K562 (cell line): ENCODE results near the gene CNTN4. TPM values are rescaled to one million over a fixed set of nuclear protein-coding genes. Genes with fewer than 3 reads are reported as not detected.

Experiments
- ATAC-seq: fragments of 200-7000 bp; cut with Tn5 transposase; 3 replicates; pipeline ENCODE4 v1.9.1; 2020; ENCODE audit warnings: moderate library complexity
- BruUV-seq: library from RNA; stranded (reverse); fragments of 400-500 nt; replicated peaks from 2 replicates; lab custom pipeline; 2021; lab: Mats Ljungman, UMichigan
- CTCF ChIA-PET: fragments of 300-600 bp; formaldehyde crosslinking; extraction: SDS; loops from one replicate; lab custom pipeline; 2021; ENCODE audit warnings: low intra/inter-chr PET ratio; lab: Yijun Ruan, JAX
- POLR2A ChIA-PET: fragments of 300-600, 350-650 bp; sonication (Branson Sonifier 250); formaldehyde crosslinking; extraction: SDS; loops from one replicate; lab custom pipeline; 2021; ENCODE audit warnings: antibody characterized with exemption, inconsistent platforms; lab: Yijun Ruan, JAX
- DNase-seq, 4 experiments: peaks; one replicate each; pipeline versions ENCODE4 v3.0.0 to v3.0.0-alpha.2; 2011 to 2018; ENCODE audit warnings: low spot score in 3 of 4, mixed read lengths in 3 of 4; ENCODE audit errors: extremely low read depth in 1 of 4
- FAIRE-seq: peaks from 2 replicates; lab custom pipeline; 2011; peaks lifted over from hg19 to GRCh38; lab: Jason Lieb, UNC
- H2AFZ ChIP-seq: 2 replicates; pipeline ENCODE4 v1.6.0; 2011; ENCODE audit warnings: low read depth, low read length, control low read depth, inconsistent platforms
- H3K27ac ChIP-seq: fragments of 200-600 bp; 3 replicates; pipeline ENCODE4 v1.8.0; 2011; ENCODE audit warnings: low read depth, mild to moderate bottlenecking, control low read depth, inconsistent platforms, low read length, moderate library complexity, mixed read lengths; ENCODE audit errors: extremely low read depth
- H3K27me3 ChIP-seq, 2 experiments: fragments of 300-600 bp in 1 of 2; 2 replicates in 1 of 2; 3 replicates in 1 of 2; pipeline versions ENCODE4 v1.6.0 to v1.8.0; 2011; ENCODE audit warnings: inconsistent platforms in 2 of 2, low read length in 2 of 2, mild to moderate bottlenecking in 1 of 2, mixed read lengths in 1 of 2, moderate library complexity in 1 of 2; ENCODE audit not compliant: control insufficient read depth in 2 of 2, insufficient read depth in 2 of 2
- H3K36me3 ChIP-seq: fragments of 300-600 bp; 3 replicates; pipeline ENCODE4 v1.8.0; 2011; ENCODE audit warnings: mild to moderate bottlenecking, low read length, inconsistent platforms; ENCODE audit not compliant: control insufficient read depth, insufficient read depth
- H3K4me1 ChIP-seq, 2 experiments: fragments of 200-600 bp in 1 of 2; replicated peaks in 1 of 2; 2 replicates in 1 of 2; 3 replicates in 1 of 2; pipeline versions ENCODE4 v1.5.1 to v1.8.0; 2011; ENCODE audit warnings: inconsistent platforms in 2 of 2, low read length in 2 of 2, mild to moderate bottlenecking in 1 of 2, mixed read lengths in 1 of 2, moderate library complexity in 1 of 2; ENCODE audit not compliant: control insufficient read depth in 2 of 2, insufficient read depth in 2 of 2
- H3K4me2 ChIP-seq: 2 replicates; pipeline ENCODE4 v1.6.1; 2011; ENCODE audit warnings: low read length, control low read depth, inconsistent platforms, mixed read lengths; ENCODE audit not compliant: insufficient read depth
- H3K4me3 ChIP-seq: fragments of 200-600 bp; sonication (generic), shearing (Covaris generic); 2 replicates; pipeline ENCODE4 v1.5.1; 2016; ENCODE audit warnings: control low read depth, inconsistent platforms
- H3K79me2 ChIP-seq: fragments of 200-600 bp; 3 replicates; pipeline ENCODE4 v1.8.0; 2011; ENCODE audit warnings: low read length, inconsistent platforms; ENCODE audit not compliant: control insufficient read depth, insufficient read depth
- H3K9ac ChIP-seq, 2 experiments: 2 replicates each; pipeline versions ENCODE4 v1.6.0 to v1.6.1; 2011; ENCODE audit warnings: low read depth in 2 of 2, low read length in 2 of 2, control low read depth in 1 of 2, inconsistent platforms in 1 of 2, mild to moderate bottlenecking in 1 of 2, mixed read lengths in 1 of 2; ENCODE audit not compliant: insufficient read depth in 1 of 2
- H3K9me1 ChIP-seq: one replicate; pipeline ENCODE4 v1.6.0; 2011; ENCODE audit warnings: inconsistent platforms, mild to moderate bottlenecking, low read length, moderate library complexity; ENCODE audit not compliant: control insufficient read depth, insufficient read depth
- H3K9me3 ChIP-seq: replicated peaks from 2 replicates; pipeline ENCODE4 v1.5.1; 2011; ENCODE audit warnings: low read depth, low read length, inconsistent platforms; ENCODE audit not compliant: control insufficient read depth, insufficient read depth
- H4K20me1 ChIP-seq: replicated peaks from 2 replicates; pipeline ENCODE4 v1.6.1; 2011; ENCODE audit warnings: low read length, inconsistent platforms, mixed read lengths; ENCODE audit not compliant: control insufficient read depth, insufficient read depth
- HDAC3 ChIP-seq: fragments of 450-650 bp; IDR thresholded peaks from 2 replicates; pipeline ENCODE4 v1.6.1; 2018; ENCODE audit warnings: borderline replicate concordance, mild to moderate bottlenecking, moderate library complexity; ENCODE audit not compliant: partially characterized antibody
- MCM5 ChIP-seq: fragments of 450-650 bp; IDR thresholded peaks from 2 replicates; pipeline ENCODE4 v1.6.1; 2016; ENCODE audit warnings: low read depth
- MTA3 ChIP-seq: fragments of 450-650 bp; formaldehyde crosslinking; IDR thresholded peaks from 2 replicates; pipeline ENCODE4 v1.6.1; 2017; ENCODE audit warnings: mild to moderate bottlenecking, borderline replicate concordance
- ZBTB7A ChIP-seq: IDR thresholded peaks from 2 replicates; pipeline ENCODE4 v1.6.1; 2011; ENCODE audit warnings: low read depth, mild to moderate bottlenecking, low read length, moderate library complexity, borderline replicate concordance; ENCODE audit not compliant: control insufficient read depth
- ZNF277 ChIP-seq: fragments of 250-450 bp; sonication (Bioruptor Pico); IDR thresholded peaks from 2 replicates; pipeline ENCODE4 v1.8.0; 2022; ENCODE audit warnings: inconsistent platforms, mild to moderate bottlenecking, moderate library complexity, borderline replicate concordance
- WGBS: fragments of 100-300 bp; shearing (Covaris generic); methylation state at CpG from one replicate; pipeline ENCODE4 v1.1.6; 2016; ENCODE audit warnings: low coverage, mixed read lengths; ENCODE audit not compliant: insufficient coverage; ENCODE audit errors: missing lambda C conversion rate; 5-methylcytosine and 5-hydroxymethylcytosine counted together
- in situ Hi-C: fragments of 300-500 bp; cut with MboI; formaldehyde crosslinking; loops from 4 replicates; pipeline ENCODE4 v1.15.0; 2018; ENCODE audit warnings: inconsistent platforms, mixed read lengths
- intact Hi-C: fragments of 100-400 bp; cut with micrococcal nuclease; formaldehyde crosslinking; loops from 2 replicates; pipeline ENCODE4 v1.14.2; 2022
- polyA plus RNA-seq, 8 experiments: library from polyadenylated mRNA; depleted of rRNA in 4 of 8; stranded (reverse) in 5 of 8; unstranded in 3 of 8; fragments of >200 nt; fragmentation: Nextera tagmentation in 2 of 8; fragmentation: Illumina TruSeq in 1 of 8; extraction: Ambion mirVana in 2 of 8; extraction: Trizol in 1 of 8; gene quantifications; 2 replicates each; pipeline versions ENCODE4 v1.2.1 to v1.2.3, GENCODE V29; 2011 to 2014; ENCODE audit warnings: inconsistent platforms in 1 of 8, missing spikeins in 1 of 8
- total RNA-seq, 7 experiments: library from RNA; depleted of rRNA in 6 of 7; stranded (reverse); fragments of >200 nt in 6 of 7; fragmentation: Illumina TruSeq in 2 of 7; extraction: Trizol in 2 of 7; gene quantifications; 2 replicates each; pipeline versions ENCODE4 v1.2.1 to v1.2.3, GENCODE V29; 2011 to 2021; ENCODE audit warnings: low replicate concordance in 1 of 7

CNTN4 gene
- total and polyA plus RNA-seq, 9 of the 15 experiments (the other 6 are each of a cell fraction or from before 2014, with no cell fraction given) = not detected

- Histone ChIP-seq H3K36me3 (no peaks in the 10 kb centered on the region), H3K9me1 (no peaks in the 10 kb centered on the region), H3K9ac (no peak overlapping the region), H3K4me1 (no peaks in the 10 kb centered on the region), H2AFZ (no peak overlapping the region), H3K27ac (no peak overlapping the region), H4K20me1 (no peaks in the 10 kb centered on the region), H3K4me3 (no peak overlapping the region), H3K79me2 (no peaks in the 10 kb centered on the region), H3K4me2 (no peak overlapping the region), H3K9me3 (no peaks in the 10 kb centered on the region), H3K27me3 (no peaks in the 10 kb centered on the region)
- ATAC-seq (no peak), DNase-seq (no peak), FAIRE-seq (no peak)
- no TSS peak for BruUV-seq
- in situ Hi-C loops (no loop called here), intact Hi-C loops (no loop called here)
- TF ChIP-seq HDAC3 = no peak
- TF ChIP-seq MCM5 = no peak
- TF ChIP-seq MTA3 = no peak
- TF ChIP-seq ZBTB7A = no peak
- CTCF ChIA-PET = no interaction called here
- 0% methylated on average over 4 of the region's 4 CpGs for WGBS
- POLR2A ChIA-PET = no interaction called here
Measured at GRCh38 chr3:2262204-2262603, 163.5 kb downstream of the CNTN4 start.

- no TSS peak for BruUV-seq
- 0% methylated on average over 1 of the region's 1 CpG for WGBS
- no peak for TF ChIP-seq ZNF277 (CRISPR knock-in tag)
Measured at GRCh38 chr3:2266606-2267005, 167.9 kb downstream of the CNTN4 start.

More at GRCh38 chr3:2266606-2267005, 167.9 kb downstream of the CNTN4 start:
- Histone ChIP-seq H4K20me1 (no peaks in the 10 kb centered on the region), H3K9me3 (no peaks in the 10 kb centered on the region), H2AFZ (no peak overlapping the region), H3K4me3 (no peak overlapping the region), H3K9ac (no peak overlapping the region), H3K79me2 (no peaks in the 10 kb centered on the region), H3K9me1 (no peaks in the 10 kb centered on the region), H3K27ac (no peak overlapping the region), H3K4me1 (no peaks in the 10 kb centered on the region), H3K36me3 (no peaks in the 10 kb centered on the region), H3K4me2 (no peak overlapping the region), H3K27me3 (no peaks in the 10 kb centered on the region)
- intact Hi-C loops = no loop called here
- CTCF ChIA-PET = interaction anchor here (0.6 kb wide), 1 partner anchor 1937 kb away, joined by 6 read pairs; no protein-coding TSS in a partner anchor
- FAIRE-seq = no peak
- ATAC-seq = no peak
- POLR2A ChIA-PET = no interaction called here
- no peak for DNase-seq
- in situ Hi-C loops = no loop called here
